ENCODE measurements around the gene NDUFS2. TPM values are rescaled to one million over a fixed set of nuclear protein-coding genes. Genes with fewer than 3 reads are reported as not detected.
A peak's percentile ranks its signal among the peaks of the same experiment; 100 is the strongest.

NDUFS2 gene
- total and polyA plus RNA-seq, 2 experiments from 2014 or later: 104 to 135 TPM

DNA sequence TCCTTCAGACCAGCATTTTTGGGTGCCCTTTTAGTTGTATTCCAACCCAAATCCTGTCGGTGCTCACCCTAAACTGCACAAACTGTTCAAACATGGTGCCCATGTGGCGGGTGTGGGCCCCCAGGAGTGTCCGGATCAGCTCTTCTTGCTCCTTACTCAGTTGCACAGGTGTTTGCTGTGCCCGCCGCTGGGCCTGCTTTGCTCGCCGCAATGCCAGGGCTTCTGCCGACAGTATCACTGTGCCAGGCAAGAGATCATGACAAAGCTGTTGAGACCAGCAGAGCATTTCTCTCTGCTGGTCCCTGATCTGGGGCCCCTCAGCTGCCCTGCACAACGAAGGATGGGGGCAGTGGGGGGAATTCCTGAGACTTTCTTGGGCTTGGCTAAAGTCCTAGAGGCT, 30.9 kb downstream of the NDUFS2 start:
- no peaks in the 10 kb centered on the region for H3K27me3 ChIP-seq (replicated peaks; ENCODE audit: insufficient read depth)
- no peaks in the 10 kb centered on the region for H3K79me2 ChIP-seq (ENCODE audit: insufficient read depth)
- no peaks in the 10 kb centered on the region for H3F3A ChIP-seq (ENCODE audit: insufficient read depth)
- H3K27ac ChIP-seq: no peak overlapping the region
- H3K4me1 ChIP-seq (ENCODE audit: insufficient read depth): peaks cover 2% of the 10 kb centered on the region; the same call in 1 of the 2 replicates
- H3K36me3 ChIP-seq (ENCODE audit: low read depth): no peaks in the 10 kb centered on the region; the same call in 1 of the 2 replicates
- H4K20me1 ChIP-seq (ENCODE audit: insufficient read depth): no peaks in the 10 kb centered on the region
- TF ChIP-seq EZH2 (IDR thresholded peaks at IDR 0.05; ENCODE audit: insufficient read depth, poor library complexity, severe bottlenecking): no peak
- TF ChIP-seq EZH2phosphoT487 (IDR thresholded peaks at IDR 0.05; ENCODE audit: insufficient read depth, low read depth): no peak
- no peak overlapping the region for H3K4me2 ChIP-seq (ENCODE audit: unreplicated experiment)
- 73 to 78% methylated on average over 9 of the region's 9 CpGs for WGBS, 2 experiments (ENCODE audit: low coverage in 1 of 2, low lambda C conversion rate in 2 of 2, missing lambda C conversion rate in 2 of 2)
- in situ Hi-C loops (cut with MboI): no loop called here
- H3K9ac ChIP-seq: no peak overlapping the region
- no peaks in the 10 kb centered on the region for H3K9me3 ChIP-seq (ENCODE audit: low read depth)
- no peak overlapping the region for H2AFZ ChIP-seq
- no peaks in the 10 kb centered on the region for H3K9me2 ChIP-seq (ENCODE audit: insufficient read depth)
- H3K4me3 ChIP-seq: no peak overlapping the region
- no peak for DNase-seq

DNA sequence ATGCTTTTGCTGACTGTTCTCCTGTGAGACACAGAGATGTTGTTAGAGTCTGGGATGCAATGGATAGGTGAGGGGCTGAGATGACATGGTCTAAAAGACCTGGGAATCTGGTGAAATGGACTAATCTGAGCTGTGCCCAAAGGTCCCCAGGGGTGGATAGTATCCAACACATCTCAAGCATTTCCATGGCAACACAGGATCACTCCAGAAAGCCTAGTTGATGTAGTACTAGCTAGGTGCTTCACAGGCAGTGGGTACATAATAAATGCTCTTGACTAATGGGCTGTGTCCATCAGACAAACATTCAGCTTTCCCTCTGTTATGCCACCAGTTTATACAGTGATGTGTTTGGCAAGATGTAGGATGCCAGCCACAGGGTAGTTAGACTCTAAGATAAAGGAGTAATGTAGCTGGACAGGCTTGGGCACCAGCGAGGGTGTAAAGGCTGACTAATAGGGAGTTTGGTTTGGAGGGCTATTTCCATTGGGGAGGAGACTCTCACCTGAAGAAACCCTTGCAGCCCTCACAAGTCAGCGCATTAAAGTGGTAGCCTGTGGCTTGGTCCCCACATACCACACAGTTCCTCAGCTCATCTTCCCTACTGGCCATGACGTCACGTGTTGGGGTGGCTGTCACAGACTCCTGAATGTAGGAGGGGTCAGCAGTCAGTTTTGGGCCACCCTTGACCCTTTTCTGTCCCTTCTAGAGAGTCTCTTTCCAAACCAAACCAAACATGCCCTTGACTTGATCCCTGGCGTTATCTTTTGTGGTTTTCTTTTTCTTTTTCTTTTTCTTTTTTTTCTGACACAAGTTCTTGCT, 34.0 kb downstream of the NDUFS2 start:
- no peaks in the 10 kb centered on the region for H3K27me3 ChIP-seq (replicated peaks; ENCODE audit: insufficient read depth)
- TF ChIP-seq EZH2phosphoT487 (IDR thresholded peaks at IDR 0.05; ENCODE audit: insufficient read depth, low read depth) (no peak), EZH2 (IDR thresholded peaks at IDR 0.05; ENCODE audit: insufficient read depth, poor library complexity, severe bottlenecking) (no peak)
- no peak overlapping the region for H2AFZ ChIP-seq
- no peak overlapping the region for H3K27ac ChIP-seq
- DNase-seq: no peak
- no peaks in the 10 kb centered on the region for H3K9me3 ChIP-seq (ENCODE audit: low read depth)
- no peaks in the 10 kb centered on the region for H3F3A ChIP-seq (ENCODE audit: insufficient read depth)
- no peak overlapping the region for H3K4me2 ChIP-seq (ENCODE audit: unreplicated experiment)
- no peak overlapping the region for H3K4me3 ChIP-seq
- no peaks in the 10 kb centered on the region for H3K9me2 ChIP-seq (ENCODE audit: insufficient read depth)
- H3K9ac ChIP-seq: no peak overlapping the region
- in situ Hi-C loops (cut with MboI): no loop called here
- no peaks in the 10 kb centered on the region for H3K79me2 ChIP-seq (ENCODE audit: insufficient read depth)
- 90 to 94% methylated on average over 5 of the region's 5 CpGs for WGBS, 2 experiments (ENCODE audit: low coverage in 1 of 2, low lambda C conversion rate in 2 of 2, missing lambda C conversion rate in 2 of 2)
- H4K20me1 ChIP-seq (ENCODE audit: insufficient read depth): no peaks in the 10 kb centered on the region
- H3K36me3 ChIP-seq (ENCODE audit: low read depth): no peaks in the 10 kb centered on the region
- H3K4me1 ChIP-seq (ENCODE audit: insufficient read depth): peaks cover 7% of the 10 kb centered on the region; the same call in 1 of the 2 replicates

DNA sequence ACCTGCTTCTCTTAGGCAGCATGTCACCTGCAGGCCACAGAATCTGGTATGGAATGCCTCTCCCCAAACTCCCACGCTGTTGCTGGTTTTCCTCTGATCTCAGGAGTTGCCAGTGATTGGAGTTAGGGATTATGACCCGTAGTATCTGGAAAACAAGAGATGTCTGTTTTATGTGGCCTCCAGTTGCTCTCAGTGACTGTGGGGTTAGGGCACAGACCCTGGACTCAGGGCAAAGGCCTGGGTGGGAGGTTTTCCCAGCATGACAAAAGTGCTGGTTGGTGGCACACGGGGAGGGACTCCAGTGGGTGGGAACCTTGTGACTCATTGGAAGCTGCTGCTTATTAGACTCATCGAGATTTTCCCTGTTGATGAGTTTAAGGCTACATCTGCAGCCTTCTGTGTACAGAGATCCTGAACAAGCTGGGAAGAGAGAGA, 35.9 kb downstream of the NDUFS2 start, which contains the start of gene NR1I3:
TSS of gene NR1I3 (minus strand) at position 165 of the 435 bp plus-strand sequence. CDS start 1,638 bp downstream, outside the sequence.
- Histone ChIP-seq H3K27ac (no peak within 1 kb of the TSS), H3K79me2 (ENCODE audit: insufficient read depth) (no peaks in the 10 kb centered on the region), H3K9ac (no peak within 1 kb of the TSS), H3K9me3 (ENCODE audit: low read depth) (no peaks in the 10 kb centered on the region), H3K4me3 (no peak within 1 kb of the TSS), H4K20me1 (ENCODE audit: insufficient read depth) (no peaks in the 10 kb centered on the region), H3K4me1 (ENCODE audit: insufficient read depth) (peaks cover 7% of the 10 kb centered on the region; the same call in 1 of the 2 replicates), H3K9me2 (ENCODE audit: insufficient read depth) (no peaks in the 10 kb centered on the region), H3K36me3 (ENCODE audit: low read depth) (no peaks in the 10 kb centered on the region), H3F3A (ENCODE audit: insufficient read depth) (no peaks in the 10 kb centered on the region), H3K27me3 (replicated peaks; ENCODE audit: insufficient read depth) (no peaks in the 10 kb centered on the region), H3K4me2 (ENCODE audit: unreplicated experiment) (peak within 1 kb of the TSS; percentile 12), H2AFZ (peak within 1 kb of the TSS; percentile 40; the same call in 1 of the 2 replicates)
- peak; percentile 59 for DNase-seq
- 12 to 17% methylated on average over 4 of the region's 4 CpGs for WGBS, 2 experiments (ENCODE audit: low coverage in 1 of 2, low lambda C conversion rate in 2 of 2, missing lambda C conversion rate in 2 of 2)
- TF ChIP-seq EZH2 (IDR thresholded peaks at IDR 0.05; ENCODE audit: insufficient read depth, poor library complexity, severe bottlenecking) (no peak), EZH2phosphoT487 (IDR thresholded peaks at IDR 0.05; ENCODE audit: insufficient read depth, low read depth) (no peak)
- in situ Hi-C loops (cut with MboI): no loop called here

DNA sequence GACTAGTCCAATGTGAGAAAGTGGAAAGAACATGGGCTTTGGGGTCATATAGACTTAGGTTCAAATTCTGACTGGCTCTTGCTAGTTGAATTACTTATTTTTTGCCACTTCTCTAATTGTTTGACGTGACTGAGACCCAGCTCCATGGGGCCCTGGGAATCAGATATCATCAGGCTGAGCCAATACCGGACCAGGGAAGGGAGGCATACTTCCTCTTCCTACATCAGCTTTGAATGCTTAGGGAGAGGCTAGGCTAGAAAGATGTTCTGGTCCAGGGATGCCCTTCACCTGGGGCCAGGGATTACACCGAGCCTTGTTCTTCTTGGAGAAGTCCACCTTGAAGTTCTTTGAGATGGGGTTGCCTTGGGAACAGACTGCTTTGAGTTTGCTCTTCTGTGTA, 39.5 kb downstream of the NDUFS2 start:
- H3K27me3 ChIP-seq (replicated peaks; ENCODE audit: insufficient read depth): no peaks in the 10 kb centered on the region
- H2AFZ ChIP-seq: no peak overlapping the region
- H3K79me2 ChIP-seq (ENCODE audit: insufficient read depth): no peaks in the 10 kb centered on the region
- H3K9me3 ChIP-seq (ENCODE audit: low read depth): no peaks in the 10 kb centered on the region
- no peak overlapping the region for H3K9ac ChIP-seq
- TF ChIP-seq EZH2phosphoT487 (IDR thresholded peaks at IDR 0.05; ENCODE audit: insufficient read depth, low read depth): no peak
- no peak for TF ChIP-seq EZH2 (IDR thresholded peaks at IDR 0.05; ENCODE audit: insufficient read depth, poor library complexity, severe bottlenecking)
- H3K36me3 ChIP-seq (ENCODE audit: low read depth): no peaks in the 10 kb centered on the region
- no peaks in the 10 kb centered on the region for H3F3A ChIP-seq (ENCODE audit: insufficient read depth)
- no peak overlapping the region for H3K4me3 ChIP-seq
- no peaks in the 10 kb centered on the region for H4K20me1 ChIP-seq (ENCODE audit: insufficient read depth)
- 34 to 48% methylated on average over 3 of the region's 3 CpGs for WGBS, 2 experiments (ENCODE audit: low coverage in 1 of 2, low lambda C conversion rate in 2 of 2, missing lambda C conversion rate in 2 of 2)
- in situ Hi-C loops (cut with MboI): no loop called here
- H3K4me2 ChIP-seq (ENCODE audit: unreplicated experiment): no peak overlapping the region
- H3K4me1 ChIP-seq (ENCODE audit: insufficient read depth): peaks cover 7% of the 10 kb centered on the region; the same call in 1 of the 2 replicates
- no peak for DNase-seq
- no peaks in the 10 kb centered on the region for H3K9me2 ChIP-seq (ENCODE audit: insufficient read depth)
- no peak overlapping the region for H3K27ac ChIP-seq
